ENCODE data around the gene C2CD2. TPM values are rescaled to one million over a fixed set of nuclear protein-coding genes. Genes with fewer than 3 reads are reported as not detected.

Gene C2CD2
- total and polyA plus RNA-seq, 2 of the 8 experiments (the other 6 are each of a cell fraction or from before 2014, with no cell fraction given) = 10.4 to 13.0 TPM

- Histone ChIP-seq H3K9me3 (ENCODE audit: insufficient read depth in 2 of 2, low read depth in 1 of 2, low read length in 1 of 2) (no peaks in the 10 kb centered on the region), H4K91ac (replicated peaks; ENCODE audit: insufficient read length, low read length) (no peak overlapping the region), H3K36me3 (ENCODE audit: control insufficient read depth in 2 of 4, insufficient read depth in 4 of 4, low read length in 3 of 4) (no peaks in the 10 kb centered on the region), H3K56ac (replicated peaks; ENCODE audit: insufficient read length, low read depth, low read length) (no peak overlapping the region), H3K4me1 (replicated peaks in 1 of 4; ENCODE audit: control insufficient read depth in 3 of 4, insufficient read depth in 4 of 4, low read length in 3 of 4) (peaks cover 0 to 30% (median 22%) of the 10 kb centered on the region in 4 experiments; a peak in 6 of 7 replicates), H2BK120ac (replicated peaks; ENCODE audit: low read depth, low read length) (no peak overlapping the region), H2BK5ac (ENCODE audit: low read depth, low read length) (no peak overlapping the region), H2AK5ac (ENCODE audit: low read depth, low read length) (no peak overlapping the region), H2BK20ac (ENCODE audit: low read length) (no peak overlapping the region), H2AFZ (ENCODE audit: low read length) (no peak overlapping the region), H3K27me3 (replicated peaks in 1 of 4; ENCODE audit: control insufficient read depth in 3 of 4, extremely low read depth in 1 of 4, insufficient read depth in 3 of 4, low read length in 3 of 4) (peaks cover 0 to 16% (median 13%) of the 10 kb centered on the region in 4 experiments; a peak in 6 of 7 replicates), H4K20me1 (replicated peaks in 1 of 2; ENCODE audit: control insufficient read depth in 1 of 2, insufficient read depth in 2 of 2, low read length in 2 of 2) (peaks cover 4 to 16% of the 10 kb centered on the region in 2 experiments), H4K5ac (ENCODE audit: insufficient read length, low read depth, low read length) (no peak overlapping the region), H3K14ac (ENCODE audit: insufficient read length) (no peak overlapping the region), H3K4ac (replicated peaks; ENCODE audit: insufficient read length, low read depth, low read length) (no peak overlapping the region), H3K4me3 (ENCODE audit: extremely low read depth in 1 of 4, insufficient read depth in 2 of 4, low read depth in 3 of 4, low read length in 4 of 4) (peak overlapping the region; percentile 47 to 79 (median 54)), H2BK12ac (ENCODE audit: low read depth, low read length) (no peak overlapping the region), H3K23ac (ENCODE audit: insufficient read length) (no peak overlapping the region), H2BK15ac (ENCODE audit: low read length) (0 out of 2 replicates have a peak overlapping the region, but pooled peaks have one; percentile 29), H3K79me1 (ENCODE audit: low read depth, low read length) (no peaks in the 10 kb centered on the region; the same call in none of the 2 replicates), H3K79me2 (ENCODE audit: control insufficient read depth in 1 of 2, insufficient read depth in 2 of 2, low read length in 2 of 2) (peaks cover 0 to 10% of the 10 kb centered on the region in 2 experiments; a peak in 2 of 4 replicates), H3K4me2 (ENCODE audit: insufficient read depth in 1 of 2, low read depth in 2 of 2, low read length in 2 of 2) (peak overlapping the region; percentile 64 to 88), H3K27ac (ENCODE audit: low read depth, low read length) (no peak overlapping the region), H3K18ac (ENCODE audit: extremely low read depth, low read length) (no peak overlapping the region), H4K8ac (ENCODE audit: extremely low read depth, insufficient read depth, low read length) (no peak overlapping the region), H3K23me2 (ENCODE audit: low read depth, low read length) (peaks cover 22% of the 10 kb centered on the region; the same call in 1 of the 2 replicates), H3K9ac (replicated peaks in 1 of 4; ENCODE audit: extremely low read depth in 1 of 4, low read depth in 3 of 4, low read length in 3 of 4) (no peak overlapping the region; a peak in 1 of 7 replicates)
- CTCF ChIA-PET (ENCODE audit: partially characterized antibody) = interaction anchor here (0.7 to 1.3 kb wide), 7 partner anchors 9 to 155 kb away, joined by 3 to 8 read pairs (median 3); no protein-coding TSS in a partner anchor
- no peak for TF ChIP-seq GTF2F1 (IDR thresholded peaks at IDR 0.05; ENCODE audit: borderline replicate concordance, low read depth, low read length)
- TF ChIP-seq SIX5 (IDR thresholded peaks at IDR 0.05; ENCODE audit: low read depth, low read length) = no peak
- TF ChIP-seq MAFK (IDR thresholded peaks at IDR 0.05; ENCODE audit: low read depth, low read length) = no peak
- no peak; the same call in 1 of the 2 replicates for TF ChIP-seq MAX (IDR thresholded peaks at IDR 0.05)
- peak; percentile 31 for TF ChIP-seq EZH2 (IDR thresholded peaks at IDR 0.05; ENCODE audit: low read depth, low read length, severe bottlenecking)
- no peak for TF ChIP-seq ATF2 (IDR thresholded peaks at IDR 0.05; ENCODE audit: low read length)
- TF ChIP-seq SUZ12 (IDR thresholded peaks at IDR 0.05; ENCODE audit: low read length) = no peak; the same call in 1 of the 2 replicates
- 48% methylated on average over 30 of the region's 30 CpGs; no CpG with 5 or more reads in 1 of the 2 experiments for WGBS, 2 experiments (ENCODE audit: extremely low coverage in 1 of 2, insufficient coverage in 1 of 2, insufficient read length in 1 of 2, insufficient replicate concordance in 2 of 2, low coverage in 1 of 2, low lambda C conversion rate in 2 of 2, missing lambda C conversion rate in 1 of 2)
- FAIRE-seq (no peak), DNase-seq (ENCODE audit: low read depth in 1 of 2, low spot score in 2 of 2) (no peak)
- POLR2A ChIA-PET (ENCODE audit: partially characterized antibody) = interaction anchor here (0.6 to 1.8 kb wide), 3 partner anchors 9 to 11 kb away, joined by 3 to 7 read pairs (median 3); no protein-coding TSS in a partner anchor
These were observed 1.1 kb downstream of the C2CD2 start for GRCh38 chr21:41952568-41953248.
